ENCODE measurements around the gene GRIP1.

GRCh38 chr12:66692986-66693385, 14.1 kb upstream of the GRIP1 start:
- TF ChIP-seq CTCF (IDR thresholded peaks at IDR 0.05 in 4 of 5, conservative IDR thresholded peaks at IDR 0.05 in 1 of 5) (no peak), POLR2A (IDR thresholded peaks at IDR 0.05) (no peak)
